Mucosa of gallbladder (tissue), 1 donor: Measurements from ENCODE around the gene CBL. TPM values are rescaled to one million over a fixed set of nuclear protein-coding genes. Genes with fewer than 3 reads are reported as not detected.

Experiments
- DNase-seq: peaks from one replicate; pipeline ENCODE4 v3.0.0-alpha.2; 2020; ENCODE audit warnings: low spot score
- total RNA-seq: library from RNA; stranded (reverse); gene quantifications from one replicate; pipeline ENCODE4 v1.2.1, GENCODE V29; 2021
- donor health status: DM: no; HTN: no; CAD: no.

Gene CBL
- total RNA-seq, 1 donor from 2014 or later, result 15.6 TPM

GRCh38 chr11:119267645-119268044, 61.5 kb downstream of the CBL start:
- DNase-seq, result no peak

GRCh38 chr11:119273721-119274120, 67.6 kb downstream of the CBL start:
- DNase-seq, result no peak

- DNase-seq, result no peak
These were observed 71.5 kb downstream of the CBL start for GRCh38 chr11:119277660-119278059.

DNA sequence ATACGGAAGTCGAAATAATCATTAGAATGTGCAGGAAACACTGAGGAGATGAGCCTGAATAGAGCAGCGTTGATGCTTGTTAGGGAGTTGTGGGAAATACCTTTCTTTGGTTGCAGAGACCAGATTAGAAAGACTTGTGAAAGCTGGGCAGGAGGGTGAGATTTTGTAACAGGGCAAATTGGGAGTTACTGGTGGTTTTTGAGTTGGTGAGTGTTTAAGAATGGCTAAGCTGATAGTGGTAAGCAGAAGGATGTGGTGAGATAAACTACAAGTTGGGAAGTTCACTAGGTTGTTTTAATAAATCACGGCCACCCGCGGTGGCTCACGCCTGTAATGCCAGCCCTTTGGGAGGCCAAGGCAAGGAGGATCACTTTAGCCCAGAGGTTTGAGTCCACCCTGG, 76.4 kb downstream of the CBL start:
- no peak for DNase-seq

GRCh38 chr11:119284344-119285157, 78.4 kb downstream of the CBL start:
- no peak for DNase-seq

DNA sequence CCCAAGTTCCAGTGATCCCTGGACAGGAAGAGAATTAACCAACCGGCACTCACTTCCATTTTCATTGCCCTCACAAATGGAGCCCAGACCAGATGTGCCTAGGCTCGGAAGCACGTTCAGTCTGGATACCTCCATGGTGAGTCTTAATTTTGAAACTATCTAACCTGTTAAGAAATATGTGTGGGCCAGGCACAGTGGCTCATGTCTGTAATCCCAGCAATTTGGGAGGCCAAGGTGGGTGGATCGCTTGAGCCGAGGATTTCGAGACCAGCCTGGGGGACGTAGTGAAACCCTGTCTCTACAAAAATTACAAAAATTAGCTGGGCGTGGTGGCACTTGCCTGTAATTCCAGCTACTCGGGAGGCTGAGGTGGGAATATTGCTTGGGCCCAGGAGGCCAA, 79.3 kb downstream of the CBL start:
- no peak for DNase-seq

GRCh38 chr11:119288219-119288618, 82.1 kb downstream of the CBL start:
- DNase-seq, result no peak

- no peak for DNase-seq
These were observed 84.9 kb downstream of the CBL start for GRCh38 chr11:119290894-119291497.

DNA sequence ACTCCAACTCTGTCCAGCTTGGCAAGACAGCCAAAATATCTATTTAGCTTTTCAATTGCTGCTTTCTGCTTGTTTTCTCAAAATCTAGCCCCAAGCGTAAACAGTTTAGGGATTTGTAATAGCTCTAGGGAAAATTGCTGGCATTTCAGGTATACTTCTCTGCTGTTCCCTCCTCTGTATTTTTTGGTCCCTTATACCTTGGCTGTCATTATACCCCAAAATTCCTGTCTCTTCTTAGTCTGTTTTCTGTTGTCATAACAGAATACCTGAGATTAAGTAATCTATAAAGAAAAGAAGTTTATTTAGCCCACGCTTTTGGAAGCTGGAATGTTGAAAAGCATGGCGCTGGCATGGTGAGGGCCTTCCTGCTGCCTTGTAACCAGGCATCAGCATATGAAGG, 87.3 kb downstream of the CBL start:
- DNase-seq, result no peak

DNA sequence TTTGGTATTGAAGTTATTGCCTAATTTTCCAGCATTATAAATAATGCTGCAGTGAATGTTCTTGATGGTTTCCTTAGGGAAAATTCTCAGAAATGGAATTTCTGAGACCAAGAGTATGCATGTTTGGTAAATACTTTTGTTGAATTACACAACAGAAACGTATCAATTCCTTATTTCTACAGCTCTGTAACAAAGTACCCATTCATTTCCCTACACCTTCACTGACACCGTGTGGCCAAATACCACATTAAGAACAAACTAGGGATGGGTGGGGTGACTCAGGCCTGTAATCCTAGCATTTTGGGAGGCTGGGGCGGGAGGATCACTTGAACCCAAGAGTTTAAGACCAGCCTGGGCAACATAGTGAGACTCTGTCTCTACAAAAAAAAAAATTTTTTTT, 89.0 kb downstream of the CBL start:
- DNase-seq, result no peak

GRCh38 chr11:119297938-119298337, 91.8 kb downstream of the CBL start:
- DNase-seq, result no peak

- no peak for DNase-seq
These were observed 92.6 kb downstream of the CBL start for GRCh38 chr11:119298726-119299125.

DNA sequence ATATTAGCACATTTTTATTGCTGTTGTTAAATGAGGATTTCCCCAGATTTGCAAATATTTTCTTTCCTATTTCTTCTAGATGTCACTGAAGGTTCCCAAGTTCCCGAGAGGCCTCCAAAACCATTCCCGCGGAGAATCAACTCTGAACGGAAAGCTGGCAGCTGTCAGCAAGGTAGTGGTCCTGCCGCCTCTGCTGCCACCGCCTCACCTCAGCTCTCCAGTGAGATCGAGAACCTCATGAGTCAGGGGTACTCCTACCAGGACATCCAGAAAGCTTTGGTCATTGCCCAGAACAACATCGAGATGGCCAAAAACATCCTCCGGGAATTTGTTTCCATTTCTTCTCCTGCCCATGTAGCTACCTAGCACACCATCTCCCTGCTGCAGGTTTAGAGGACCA, 93.3 kb downstream of the CBL start:
- DNase-seq, result no peak

- DNase-seq, result no peak
These were observed 94.2 kb downstream of the CBL start for GRCh38 chr11:119300198-119300964.

- no peak for DNase-seq
These were observed 97.1 kb downstream of the CBL start for GRCh38 chr11:119303227-119303718.

- no peak for DNase-seq
These were observed 99.6 kb downstream of the CBL start for GRCh38 chr11:119305556-119306372.

- DNase-seq, result no peak
These were observed 100.3 kb downstream of the CBL start for GRCh38 chr11:119306373-119306890.

DNA sequence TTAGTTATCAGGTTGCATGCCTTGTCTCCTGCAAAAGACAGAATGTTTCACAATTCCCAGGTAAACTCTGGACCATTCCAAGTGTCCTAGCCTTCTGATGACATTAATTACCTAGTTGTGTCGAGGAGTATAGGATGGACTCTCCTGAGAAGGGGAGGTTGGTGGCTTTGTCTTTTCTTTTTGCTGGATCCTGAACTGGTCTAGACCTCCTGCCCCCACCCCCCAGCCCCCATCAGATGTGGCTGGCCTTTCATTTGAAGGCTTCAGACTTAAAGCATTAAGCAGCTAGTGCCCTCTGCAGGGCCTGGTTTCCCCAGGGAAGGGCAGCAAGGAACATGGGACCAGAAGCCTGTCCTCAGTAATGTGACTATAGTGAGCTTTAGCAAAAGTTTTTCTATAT, 101.1 kb downstream of the CBL start:
- DNase-seq, result no peak

- DNase-seq, result no peak
These were observed 101.8 kb downstream of the CBL start for GRCh38 chr11:119307974-119308373.

DNA sequence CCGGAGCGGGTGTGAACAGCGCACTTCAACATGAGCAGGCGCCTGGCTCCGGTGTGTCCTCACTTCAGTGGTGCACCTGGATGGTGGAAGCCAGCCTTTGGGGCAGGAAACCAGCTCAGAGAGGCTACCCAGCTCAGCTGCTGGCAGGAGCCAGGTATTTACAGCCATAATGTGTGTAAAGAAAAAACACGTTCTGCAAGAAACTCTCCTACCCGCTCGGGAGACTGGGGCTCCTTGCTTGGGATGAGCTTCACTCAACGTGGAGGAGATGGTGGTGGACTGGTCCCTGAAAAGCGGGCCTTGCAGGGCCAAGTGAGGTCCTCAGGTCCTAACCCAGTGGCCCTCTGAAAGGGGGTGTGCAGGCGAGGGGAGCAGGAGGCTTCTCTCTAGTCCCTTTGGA, 103.3 kb downstream of the CBL start:
- no peak for DNase-seq

GRCh38 chr11:119309953-119310681, 104.0 kb downstream of the CBL start:
- DNase-seq, result no peak
